Activated CD8-positive, alpha-beta memory T cell treated with anti-CD3 and anti-CD28 coated beads, Interleukin-2, amount 50 U/mL, for 48 hours (primary cell): Measurements from ENCODE around the gene GDF11.
"Not testable (repeated sequence)": the region's sequence is repeated elsewhere in the genome, so short reads cannot be mapped to it uniquely, and the experiment has no call there.

Experiments
- DNase-seq: peaks from one replicate; pipeline ENCODE4 v3.0.0-alpha.2; 2020

The GDF11 gene

DNA sequence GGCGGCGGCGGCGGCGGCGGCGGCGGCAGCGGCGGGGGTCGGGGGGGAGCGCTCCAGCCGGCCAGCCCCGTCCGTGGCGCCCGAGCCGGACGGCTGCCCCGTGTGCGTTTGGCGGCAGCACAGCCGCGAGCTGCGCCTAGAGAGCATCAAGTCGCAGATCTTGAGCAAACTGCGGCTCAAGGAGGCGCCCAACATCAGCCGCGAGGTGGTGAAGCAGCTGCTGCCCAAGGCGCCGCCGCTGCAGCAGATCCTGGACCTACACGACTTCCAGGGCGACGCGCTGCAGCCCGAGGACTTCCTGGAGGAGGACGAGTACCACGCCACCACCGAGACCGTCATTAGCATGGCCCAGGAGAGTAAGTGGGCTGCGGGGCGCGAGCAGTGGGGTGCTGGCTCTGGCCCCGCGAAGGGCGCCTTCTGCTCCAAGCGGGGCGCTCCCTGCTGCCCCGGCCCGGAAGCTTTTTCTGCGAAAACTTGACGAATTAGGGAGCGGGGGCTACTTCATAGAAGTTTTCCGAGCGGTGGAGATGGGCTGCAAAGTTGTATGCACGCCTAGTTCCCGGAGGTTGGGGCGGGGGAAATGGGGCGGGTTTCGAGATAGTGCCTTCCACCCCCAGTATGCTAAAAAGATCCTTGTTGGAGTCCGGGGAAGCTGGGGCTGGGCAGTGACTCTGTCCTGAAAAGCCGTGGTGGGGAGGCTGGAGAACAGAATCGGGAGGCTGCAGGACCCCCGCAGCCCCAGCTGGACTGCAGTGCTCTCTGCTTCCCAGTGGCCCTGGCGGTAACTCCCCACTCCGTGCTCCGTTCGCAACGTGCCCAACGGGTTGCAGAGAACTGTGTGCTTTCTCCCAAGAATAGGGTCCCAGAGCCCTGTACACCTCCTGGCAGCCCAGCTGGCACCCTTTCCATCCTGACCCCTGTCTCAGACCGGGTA lies 751 bp downstream of the GDF11 start:
- DNase-seq: no peak

DNA sequence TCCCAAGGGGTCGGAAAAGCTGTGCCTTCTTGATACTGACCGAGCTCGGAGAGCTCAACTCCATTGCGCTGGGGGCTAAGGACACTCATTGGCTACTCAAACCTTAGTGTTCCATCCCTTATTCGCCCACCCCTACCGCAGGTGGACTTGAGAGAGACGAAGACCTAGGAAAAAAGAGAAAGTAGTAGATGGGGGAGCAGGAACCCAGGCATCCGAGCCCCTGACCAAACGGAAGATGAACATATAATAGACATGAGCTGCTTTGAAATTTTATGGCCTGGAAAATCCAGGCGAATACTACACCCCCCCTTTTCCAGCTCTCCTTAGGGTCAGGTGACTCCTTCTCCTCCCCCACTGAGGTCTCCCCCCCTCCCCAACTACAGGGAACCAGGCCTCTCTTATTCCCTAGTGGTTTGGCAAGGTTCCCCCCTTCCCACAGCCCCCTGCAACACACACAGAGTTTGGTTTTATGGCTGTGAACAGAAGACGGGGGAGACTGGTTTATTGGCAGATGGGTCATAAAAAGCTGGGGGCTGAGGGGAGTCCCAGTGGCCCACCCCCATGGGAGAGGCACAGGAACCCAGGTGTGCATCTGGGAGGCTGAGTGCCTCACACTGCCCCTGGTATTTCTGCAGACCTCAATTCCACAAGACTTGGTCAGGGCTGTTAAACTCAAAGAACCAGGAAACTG lies 1.6 kb downstream of the GDF11 start:
- DNase-seq: no peak

- DNase-seq: peak; percentile 53
Measured at GRCh38 chr12:55745361-55746173, 2.6 kb downstream of the GDF11 start.

- peak; percentile 8 for DNase-seq
Measured at GRCh38 chr12:55746174-55746912, 3.4 kb downstream of the GDF11 start.

GRCh38 chr12:55746913-55747231 lies 4.0 kb downstream of the GDF11 start:
- DNase-seq: no peak

DNA sequence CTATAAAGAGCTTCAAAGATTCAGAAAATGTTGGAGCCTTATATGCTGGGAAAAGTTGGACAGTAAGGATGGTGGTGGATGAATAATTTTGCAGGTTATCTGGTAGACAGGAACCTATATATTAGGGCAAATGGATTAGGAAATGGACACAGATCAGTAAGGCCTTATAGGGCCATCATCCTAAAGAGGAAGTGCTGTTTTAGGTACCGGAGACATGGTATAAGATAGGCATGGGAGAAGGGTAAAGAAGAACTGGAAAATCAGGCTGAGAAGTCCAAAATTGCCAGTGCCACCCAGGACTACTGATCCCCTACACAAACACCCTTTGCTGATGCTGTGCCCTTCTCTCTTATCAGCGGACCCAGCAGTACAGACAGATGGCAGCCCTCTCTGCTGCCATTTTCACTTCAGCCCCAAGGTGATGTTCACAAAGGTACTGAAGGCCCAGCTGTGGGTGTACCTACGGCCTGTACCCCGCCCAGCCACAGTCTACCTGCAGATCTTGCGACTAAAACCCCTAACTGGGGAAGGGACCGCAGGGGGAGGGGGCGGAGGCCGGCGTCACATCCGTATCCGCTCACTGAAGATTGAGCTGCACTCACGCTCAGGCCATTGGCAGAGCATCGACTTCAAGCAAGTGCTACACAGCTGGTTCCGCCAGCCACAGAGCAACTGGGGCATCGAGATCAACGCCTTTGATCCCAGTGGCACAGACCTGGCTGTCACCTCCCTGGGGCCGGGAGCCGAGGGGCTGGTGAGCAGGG lies 5.5 kb downstream of the GDF11 start:
- DNase-seq: no peak

DNA sequence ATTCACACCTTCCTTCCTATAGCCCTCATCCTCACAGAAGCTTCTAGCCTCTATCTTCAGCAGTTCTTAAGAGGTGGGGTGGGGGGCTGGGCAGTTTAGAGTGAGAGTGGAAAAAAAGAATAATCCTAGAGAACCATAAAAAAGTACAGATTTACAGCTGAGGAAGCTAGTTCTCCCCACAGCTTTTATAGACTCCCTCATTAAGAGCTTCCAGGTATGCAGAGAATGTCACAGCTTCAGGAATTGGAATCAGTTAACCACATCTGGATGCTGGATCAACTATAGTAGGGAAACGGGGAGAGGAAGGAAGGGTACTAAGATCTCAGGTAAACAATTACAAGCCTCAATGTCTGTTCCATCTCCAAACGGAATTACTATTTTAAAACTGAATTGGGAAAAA lies 12.3 kb downstream of the GDF11 start:
- DNase-seq: no peak

GRCh38 chr12:55757701-55758100 lies 14.8 kb downstream of the GDF11 start:
- no peak for DNase-seq

- DNase-seq: not testable (repeated sequence)
Measured at GRCh38 chr12:55758575-55758974, 15.7 kb downstream of the GDF11 start.

DNA sequence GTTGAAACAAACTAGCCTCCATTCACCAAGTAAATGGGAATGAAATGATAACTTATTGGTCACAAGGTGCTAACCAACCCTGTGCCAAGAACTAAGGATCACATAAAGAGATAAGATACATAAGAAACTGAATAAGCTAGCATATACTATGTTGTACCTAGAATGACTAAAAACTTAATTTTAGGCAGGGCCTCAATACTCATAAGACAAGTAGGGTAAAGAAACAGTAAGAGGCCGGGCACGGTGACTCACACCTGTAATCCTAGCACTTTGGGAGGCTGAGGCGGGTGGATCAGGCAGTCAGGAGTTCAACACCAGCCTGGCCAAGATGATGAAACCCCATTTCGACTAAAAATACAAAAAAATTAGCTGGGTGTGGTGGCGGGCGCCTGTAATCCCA lies 17.7 kb downstream of the GDF11 start:
- DNase-seq: no peak

DNA sequence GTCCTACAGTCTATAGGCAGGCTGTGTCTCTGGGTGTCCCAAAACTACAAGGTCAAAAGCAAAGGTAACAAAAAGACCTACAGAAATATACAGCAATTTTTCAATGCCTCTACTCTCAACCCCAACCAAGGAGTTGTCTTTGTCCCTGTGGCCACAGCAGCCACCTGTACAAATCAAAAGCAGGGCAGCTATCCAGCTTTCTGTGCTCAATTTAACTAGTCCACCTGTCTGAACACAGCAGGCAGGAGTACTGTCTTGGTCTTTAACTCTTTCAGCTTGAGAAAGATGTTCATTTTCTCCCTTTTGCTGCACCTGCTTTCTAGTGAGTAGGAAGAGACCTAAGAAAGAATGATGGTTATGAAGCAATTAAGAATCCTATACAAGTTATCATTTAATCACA lies 19.7 kb downstream of the GDF11 start:
- DNase-seq: no peak

GRCh38 chr12:55765736-55766290 lies 22.9 kb downstream of the GDF11 start:
- no peak for DNase-seq

- no peak for DNase-seq
Measured at GRCh38 chr12:55767156-55767555, 24.2 kb downstream of the GDF11 start.

DNA sequence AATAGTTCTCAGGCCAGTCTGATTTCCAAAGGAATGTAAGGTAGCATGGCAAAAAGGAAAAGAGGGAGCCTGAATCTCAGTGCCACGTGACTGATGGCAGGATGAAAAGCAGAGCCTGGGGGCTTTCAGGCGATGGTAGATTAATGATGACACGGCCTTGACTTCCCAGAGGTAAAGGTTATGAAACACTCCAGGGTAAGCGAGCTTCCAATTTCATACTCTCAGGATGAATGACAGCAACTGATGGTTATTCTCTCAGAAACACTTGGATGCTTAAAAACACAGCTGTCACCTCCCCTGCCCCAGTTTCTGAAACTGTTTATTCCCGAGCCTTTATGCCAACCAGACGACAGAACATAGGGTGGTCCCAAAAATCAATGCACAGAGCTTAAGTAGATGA lies 28.8 kb downstream of the GDF11 start:
- no peak for DNase-seq

GRCh38 chr12:55777856-55778255 lies 34.9 kb downstream of the GDF11 start:
- DNase-seq: no peak

DNA sequence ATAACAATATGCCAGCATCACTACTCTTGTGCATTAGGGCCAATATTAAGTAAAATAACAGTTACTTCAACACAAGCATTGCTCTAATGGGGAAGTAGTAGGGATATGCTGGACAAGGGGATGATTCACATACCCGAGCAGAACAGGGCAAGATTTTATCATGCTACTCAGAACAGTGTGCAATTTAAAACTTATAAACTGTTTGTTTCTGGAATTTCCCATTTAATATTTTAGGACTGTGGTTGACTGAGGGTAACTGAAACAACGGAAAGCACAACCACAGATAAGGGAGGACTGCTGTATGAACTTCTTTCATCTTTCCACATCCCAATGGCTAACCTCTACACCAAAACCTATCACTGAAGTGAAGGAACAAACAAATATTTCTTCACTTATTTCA lies 37.8 kb downstream of the GDF11 start:
- no peak for DNase-seq

GRCh38 chr12:55788546-55788945 lies 45.6 kb downstream of the GDF11 start:
- no peak for DNase-seq

GRCh38 chr12:55789171-55789570 lies 46.2 kb downstream of the GDF11 start:
- DNase-seq: no peak

DNA sequence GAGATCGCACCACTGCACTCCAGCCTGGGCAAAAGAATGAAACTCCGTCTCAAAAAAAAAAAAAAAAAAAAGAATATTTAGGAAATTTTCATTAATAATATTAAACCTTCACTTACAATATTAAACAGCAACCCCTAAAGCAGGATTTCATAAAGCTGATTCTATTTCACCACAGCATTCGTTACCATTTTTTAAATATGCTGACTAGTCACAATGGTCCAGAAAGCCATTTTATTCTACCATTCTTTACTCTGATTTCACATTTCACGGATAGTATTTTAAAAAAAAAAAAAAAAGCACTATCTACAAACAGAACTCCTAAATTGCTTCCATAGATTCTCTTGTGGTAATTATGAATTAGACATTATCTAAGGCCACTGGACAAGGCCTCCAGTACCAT lies 47.0 kb downstream of the GDF11 start:
- DNase-seq: no peak

DNA sequence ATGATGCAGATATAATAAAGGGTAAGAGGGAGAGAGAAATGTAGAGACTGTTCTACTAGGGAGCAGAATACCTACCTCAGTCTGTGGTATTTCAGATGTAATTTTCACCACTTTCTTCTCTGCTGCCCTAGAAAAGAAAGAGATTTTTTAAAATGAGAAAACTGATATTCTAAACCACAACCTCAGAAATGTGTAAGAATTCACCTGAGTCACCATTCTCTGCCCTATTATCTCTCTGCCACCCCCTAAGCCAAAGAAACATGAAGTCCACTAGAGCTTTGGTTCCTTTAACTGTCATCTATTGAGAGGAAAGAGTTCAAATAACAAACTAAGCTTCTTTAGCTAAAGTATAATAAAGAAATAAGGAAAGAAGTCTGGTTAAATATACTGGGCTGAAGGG lies 53.0 kb downstream of the GDF11 start:
- DNase-seq: no peak

GRCh38 chr12:55797068-55797467 lies 54.1 kb downstream of the GDF11 start:
- DNase-seq: no peak

- DNase-seq: no peak
Measured at GRCh38 chr12:55797550-55797949, 54.6 kb downstream of the GDF11 start.
